ENCODE measurements around the gene PKNOX2. TPM values are rescaled to one million over a fixed set of nuclear protein-coding genes. Genes with fewer than 3 reads are reported as not detected.
A peak's percentile ranks its signal among the peaks of the same experiment; 100 is the strongest.

The PKNOX2 gene
- total RNA-seq, 1 donor from 2014 or later = 0.28 TPM

DNA sequence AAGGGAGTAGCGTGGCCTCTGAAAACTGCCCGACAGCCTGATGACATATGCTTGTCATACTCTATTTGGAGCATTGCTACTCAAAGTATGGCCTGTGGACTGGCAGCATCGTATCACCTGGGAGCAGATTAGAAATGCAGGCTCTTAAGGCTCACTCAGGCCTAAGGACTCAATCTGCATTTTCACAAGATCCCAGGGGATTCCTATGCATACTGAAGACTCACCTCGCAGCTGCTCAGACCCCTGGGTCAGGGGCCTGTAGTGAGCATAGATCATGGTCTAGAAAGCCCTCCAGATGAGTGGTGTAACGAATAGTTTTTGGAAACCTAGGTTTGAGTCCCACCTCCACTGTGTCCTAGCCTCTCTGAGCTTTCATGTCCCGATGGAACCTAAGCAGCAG, 205.3 kb downstream of the PKNOX2 start:
- no peak for ATAC-seq

DNA sequence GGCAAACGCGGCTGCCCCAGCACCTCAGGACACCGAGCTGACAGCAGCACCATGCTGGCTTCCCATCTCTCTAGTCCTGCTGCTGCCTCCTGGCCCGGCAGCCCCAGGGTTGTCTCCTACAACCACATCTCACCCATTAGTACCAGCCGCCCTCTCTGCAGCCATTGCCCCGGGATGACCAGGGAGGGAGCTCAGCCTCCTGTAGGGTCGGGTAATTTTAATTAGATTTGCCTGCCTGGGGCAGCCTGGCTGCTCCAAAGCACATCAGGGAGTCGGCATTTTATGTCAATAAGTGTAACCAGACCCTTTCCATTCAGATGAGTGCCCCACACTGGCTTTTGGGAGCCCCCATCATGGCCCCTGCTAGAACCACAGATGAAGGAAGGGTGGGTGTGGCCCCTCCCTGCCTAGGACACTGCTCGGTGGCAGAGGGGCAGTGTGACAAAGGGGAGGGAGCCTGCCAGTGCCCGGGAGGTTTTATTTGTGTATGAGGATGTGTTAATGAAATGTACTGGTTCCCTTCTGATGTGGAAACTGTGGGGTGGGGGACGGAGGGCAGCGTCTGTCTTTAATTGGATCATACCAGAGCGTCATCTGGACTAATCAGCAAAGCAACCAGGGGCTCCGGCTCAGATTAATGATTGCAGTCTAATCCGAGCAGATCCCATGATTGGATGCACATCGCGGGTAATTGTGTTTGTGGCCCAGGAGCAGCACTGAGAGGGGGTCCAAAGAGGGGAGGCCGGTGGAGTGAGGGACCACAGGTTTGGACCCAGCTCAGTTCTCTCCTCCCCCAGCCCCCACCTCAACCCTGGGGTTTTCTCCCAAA, 206.2 kb downstream of the PKNOX2 start:
- ATAC-seq = no peak

DNA sequence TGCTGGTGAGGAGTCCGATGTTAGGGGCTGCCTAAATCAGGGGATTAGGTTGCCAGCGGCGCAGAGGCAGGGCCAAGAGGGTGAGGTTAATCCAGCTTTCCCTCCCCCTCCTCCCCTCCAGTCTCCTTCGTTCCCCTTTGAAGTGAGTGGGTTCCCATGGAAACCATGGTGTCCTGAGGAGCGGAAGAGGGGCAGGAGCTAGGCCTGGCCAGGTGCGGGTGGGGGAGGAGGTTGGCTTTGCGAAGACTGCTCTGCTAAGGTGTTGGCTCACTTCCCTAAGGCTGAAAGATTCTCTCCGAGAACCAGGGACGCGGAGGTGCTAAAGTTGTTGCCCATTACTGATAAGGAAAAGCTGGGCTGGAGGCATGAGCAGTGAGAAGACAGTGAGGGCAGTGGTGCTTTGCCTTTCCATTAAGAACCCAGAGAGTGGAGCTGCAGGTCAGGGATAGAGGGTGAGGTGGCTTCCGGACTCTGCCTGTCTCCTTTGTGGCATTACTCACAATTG, 206.9 kb downstream of the PKNOX2 start:
- ATAC-seq = no peak

DNA sequence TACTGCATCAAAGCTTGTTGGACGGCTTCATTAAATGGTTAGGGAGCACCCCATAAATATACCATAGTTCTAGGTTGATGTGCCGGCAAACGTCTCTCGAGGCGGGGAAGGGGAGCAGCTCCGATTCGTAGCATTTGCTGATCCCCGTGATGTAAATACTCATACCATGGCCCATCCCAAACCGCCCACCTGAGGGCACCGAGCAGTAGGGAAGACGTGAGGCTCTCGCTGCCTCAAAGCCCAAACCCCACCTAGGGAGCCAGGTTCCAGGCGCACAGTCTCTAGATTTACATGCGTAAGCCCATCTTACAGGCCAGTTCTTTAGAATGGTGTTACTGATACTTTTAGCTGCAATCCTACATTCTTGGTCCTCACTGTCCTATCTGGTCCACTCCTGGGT, 207.5 kb downstream of the PKNOX2 start:
- no peak for ATAC-seq

DNA sequence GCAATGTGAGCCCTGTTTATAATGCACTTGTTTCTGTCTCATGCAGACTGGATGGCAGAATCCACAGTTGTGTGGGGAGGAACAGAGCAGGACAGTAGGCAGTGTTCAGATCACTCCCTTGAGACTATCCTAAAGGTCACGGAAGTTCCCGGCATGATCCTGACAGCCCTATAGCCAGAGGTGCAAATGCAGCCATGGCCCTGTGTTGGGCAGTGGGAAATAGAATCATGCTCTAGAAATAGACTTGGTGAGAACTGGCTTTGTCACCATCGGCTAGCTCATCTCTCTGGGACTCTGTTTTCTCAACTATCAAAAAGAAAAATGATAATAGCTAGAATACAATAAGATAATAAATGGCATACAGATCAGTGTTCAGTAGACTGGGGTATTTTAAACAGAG, 208.4 kb downstream of the PKNOX2 start:
- no peak for ATAC-seq

DNA sequence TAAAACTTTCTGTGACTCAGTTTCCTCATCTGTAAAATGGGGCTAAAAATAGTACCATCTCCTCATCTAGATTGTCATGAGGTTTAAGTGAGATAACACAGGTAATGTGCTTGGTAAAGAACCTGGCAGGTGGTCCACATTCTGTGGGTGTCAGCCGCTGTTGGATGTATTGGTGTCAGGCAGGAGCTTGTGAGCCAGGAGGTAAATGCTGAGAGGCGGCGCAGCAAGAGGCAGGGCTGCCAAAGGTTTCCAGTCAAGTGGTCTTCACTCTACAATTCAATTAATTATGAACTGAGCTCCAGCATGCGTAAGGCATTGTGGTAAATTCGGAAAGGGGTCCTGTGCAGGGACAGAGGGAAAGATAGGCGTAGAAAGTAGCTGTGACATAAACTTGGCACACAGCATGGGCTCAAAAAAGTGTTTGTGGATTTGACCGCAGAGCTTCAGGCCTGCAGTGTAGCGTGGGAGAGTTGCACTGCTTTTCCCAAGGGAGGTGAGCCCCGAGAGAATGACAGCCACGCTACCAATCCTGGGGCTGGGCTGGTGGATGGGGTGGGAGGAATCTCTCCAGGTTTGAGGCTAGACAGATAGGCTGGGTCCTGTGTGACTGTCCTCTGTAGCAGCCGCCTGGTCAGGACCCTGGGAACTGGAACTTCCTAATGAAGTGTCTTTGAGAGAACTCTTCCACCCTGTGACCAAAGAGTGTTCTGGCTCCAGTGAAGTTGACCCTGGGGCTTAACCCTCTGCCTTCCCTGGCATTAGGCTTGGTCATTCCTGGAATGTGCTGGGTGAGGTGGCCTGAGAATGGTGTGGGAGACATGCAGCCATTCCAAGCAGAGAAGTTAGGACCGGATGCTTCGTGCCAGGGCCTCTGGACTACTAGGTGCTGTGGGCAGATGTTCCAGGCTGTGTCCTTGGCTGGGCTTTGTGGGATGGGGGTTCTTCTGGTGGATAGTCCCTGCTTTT, 209.2 kb downstream of the PKNOX2 start:
- ATAC-seq = no peak

DNA sequence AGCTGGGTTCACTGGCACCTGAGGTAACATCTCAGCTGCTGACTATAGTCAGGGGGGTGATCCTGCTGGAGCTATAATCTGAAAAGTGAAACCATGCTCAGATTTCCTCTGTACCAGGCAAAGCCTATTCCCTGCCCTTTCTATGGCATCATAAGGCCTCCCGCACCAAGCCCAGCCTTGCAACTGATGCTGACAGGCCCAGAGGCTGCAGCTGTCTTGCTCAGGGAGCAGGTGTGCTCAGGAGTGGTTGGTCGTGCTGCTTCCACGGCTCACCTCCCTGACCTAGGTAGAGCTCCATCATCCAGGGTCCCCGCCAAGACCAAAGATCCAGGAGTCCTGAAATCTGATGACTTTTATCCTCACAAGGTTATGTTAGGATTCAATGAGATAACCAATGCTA, 209.8 kb downstream of the PKNOX2 start:
- ATAC-seq = no peak

DNA sequence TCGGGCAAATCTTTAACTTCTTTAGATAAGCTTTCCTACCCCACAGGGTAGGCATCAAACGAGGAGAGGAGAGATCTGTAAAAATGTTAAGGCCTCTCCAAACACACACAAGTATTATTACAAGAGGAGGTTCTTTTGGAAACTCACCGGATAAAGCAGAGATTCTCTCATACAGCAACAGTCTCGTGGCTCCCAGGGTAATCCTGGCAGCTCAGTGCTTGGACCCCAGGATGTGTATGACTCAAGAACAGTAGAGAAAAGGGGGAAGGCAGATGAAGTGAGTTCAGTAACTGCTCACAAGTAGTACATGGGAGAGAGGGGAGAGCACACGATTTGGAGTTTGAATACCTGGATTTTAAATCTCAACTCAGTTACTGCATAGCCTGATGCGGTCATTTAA, 210.6 kb downstream of the PKNOX2 start:
- no peak for ATAC-seq

DNA sequence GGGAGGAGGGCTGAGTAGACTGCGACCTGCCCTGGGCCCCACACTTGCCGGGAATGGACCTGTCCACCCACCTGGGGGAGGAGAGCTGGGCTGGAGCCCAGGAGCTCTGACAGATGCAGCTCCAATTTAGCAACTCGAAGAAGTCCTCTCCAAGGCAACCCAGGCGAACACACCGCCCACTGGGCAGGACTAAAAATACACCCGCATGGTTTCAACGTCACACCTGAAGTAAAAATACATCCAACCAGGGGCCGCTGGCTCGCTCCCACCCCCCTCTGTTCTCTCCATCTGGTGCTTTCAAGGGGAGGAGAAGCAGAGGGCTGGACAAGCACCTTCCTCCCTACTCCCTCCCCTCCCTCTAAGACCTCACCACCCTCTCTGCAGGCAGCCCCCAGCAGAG, 211.6 kb downstream of the PKNOX2 start:
- ATAC-seq = peak; percentile 19

DNA sequence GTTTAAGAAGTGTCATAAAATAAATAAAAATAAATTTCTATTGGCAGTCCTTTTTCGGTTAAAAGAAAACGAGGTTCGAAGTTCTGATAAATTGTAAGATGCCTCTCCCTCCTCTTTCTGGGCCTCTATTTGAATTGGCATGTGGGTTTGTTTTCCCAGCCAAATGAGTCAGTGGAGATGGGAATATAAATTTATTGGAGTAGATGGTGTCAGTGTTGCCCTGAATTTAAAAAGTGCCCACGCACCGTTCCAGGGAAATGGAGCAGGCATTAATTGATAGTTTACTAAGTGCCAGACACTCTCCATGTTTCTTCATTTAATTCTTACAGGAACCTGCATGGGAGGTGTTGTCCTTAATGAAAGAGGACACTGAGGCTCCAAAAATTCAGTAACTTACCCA, 212.3 kb downstream of the PKNOX2 start:
- no peak for ATAC-seq

DNA sequence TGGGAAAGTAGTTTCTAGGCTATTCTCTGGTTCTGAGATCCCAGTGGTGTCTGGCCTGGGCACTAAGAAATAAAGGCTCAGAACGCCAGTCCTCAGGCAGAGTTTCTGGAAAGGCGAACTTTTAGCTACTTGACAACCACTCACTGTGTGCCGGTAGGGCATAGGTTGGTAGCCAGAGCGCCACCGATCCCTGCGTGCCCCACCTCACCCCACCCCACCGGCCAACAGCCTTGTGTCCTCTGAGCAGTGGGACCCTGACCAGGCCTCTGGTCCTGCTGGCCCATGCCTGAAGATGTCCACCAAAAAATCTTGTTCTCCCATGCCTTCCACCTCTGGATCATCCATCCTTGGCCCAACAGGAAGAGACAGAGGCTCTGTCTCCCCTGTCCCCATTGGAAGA, 213.5 kb downstream of the PKNOX2 start:
- ATAC-seq = no peak

DNA sequence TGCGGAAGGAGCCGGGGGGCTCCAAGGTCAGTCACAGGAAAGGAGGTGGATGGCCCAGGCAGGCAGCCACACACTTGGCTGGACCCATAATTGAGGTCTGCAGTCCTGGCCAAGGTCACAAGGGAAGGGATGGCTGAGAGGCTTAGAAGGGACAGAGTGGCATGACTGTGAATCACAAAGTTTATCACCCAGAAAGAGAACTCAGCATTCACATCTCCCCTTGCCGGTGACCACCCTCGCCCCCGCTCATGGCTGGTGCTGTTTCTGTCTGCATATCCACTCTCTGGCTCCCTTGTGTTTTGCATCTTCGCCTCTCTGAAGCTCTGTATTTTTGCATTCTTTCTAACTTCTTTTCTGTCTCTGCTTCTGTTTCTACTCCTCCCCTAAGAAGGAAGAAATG, 214.0 kb downstream of the PKNOX2 start:
- ATAC-seq = no peak

DNA sequence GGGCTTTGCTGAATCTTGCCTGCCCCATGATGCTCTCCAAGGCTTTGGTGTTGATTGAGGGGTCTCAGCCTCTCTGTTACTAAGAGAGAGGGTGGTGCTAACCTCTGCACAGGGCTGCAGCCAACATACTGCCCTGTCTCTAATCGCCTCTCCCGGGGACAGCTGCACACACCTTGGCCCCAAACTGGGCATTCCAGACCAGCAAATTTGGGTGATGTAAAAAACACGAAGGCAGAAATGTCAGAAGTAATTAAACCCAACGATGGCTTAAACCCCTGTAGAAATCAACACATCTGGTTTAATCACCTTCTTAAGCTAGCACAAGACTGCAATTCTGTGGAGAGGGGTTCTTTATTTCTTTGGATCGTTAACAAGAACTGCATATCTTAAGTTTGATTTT, 215.0 kb downstream of the PKNOX2 start:
- ATAC-seq = no peak

DNA sequence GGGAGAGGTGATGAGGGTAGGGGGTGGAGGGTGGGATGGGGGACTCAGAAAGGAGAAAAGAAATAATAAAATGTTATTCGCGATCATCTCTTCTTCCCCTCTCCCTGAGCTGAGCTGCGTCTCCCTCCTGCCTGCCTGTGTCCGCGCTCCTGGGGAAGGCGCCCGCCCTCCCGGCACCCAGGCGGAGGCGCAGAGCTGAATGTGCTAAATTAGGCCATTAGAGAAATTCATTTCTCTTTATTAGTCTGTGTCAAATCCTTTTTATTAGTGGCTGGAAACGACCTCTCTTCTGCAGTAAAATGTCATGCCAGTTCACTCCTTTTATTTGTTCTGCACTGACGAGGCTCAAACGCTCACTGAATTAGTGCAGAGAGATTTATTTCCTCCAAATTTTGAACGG, 215.4 kb downstream of the PKNOX2 start:
- no peak for ATAC-seq

DNA sequence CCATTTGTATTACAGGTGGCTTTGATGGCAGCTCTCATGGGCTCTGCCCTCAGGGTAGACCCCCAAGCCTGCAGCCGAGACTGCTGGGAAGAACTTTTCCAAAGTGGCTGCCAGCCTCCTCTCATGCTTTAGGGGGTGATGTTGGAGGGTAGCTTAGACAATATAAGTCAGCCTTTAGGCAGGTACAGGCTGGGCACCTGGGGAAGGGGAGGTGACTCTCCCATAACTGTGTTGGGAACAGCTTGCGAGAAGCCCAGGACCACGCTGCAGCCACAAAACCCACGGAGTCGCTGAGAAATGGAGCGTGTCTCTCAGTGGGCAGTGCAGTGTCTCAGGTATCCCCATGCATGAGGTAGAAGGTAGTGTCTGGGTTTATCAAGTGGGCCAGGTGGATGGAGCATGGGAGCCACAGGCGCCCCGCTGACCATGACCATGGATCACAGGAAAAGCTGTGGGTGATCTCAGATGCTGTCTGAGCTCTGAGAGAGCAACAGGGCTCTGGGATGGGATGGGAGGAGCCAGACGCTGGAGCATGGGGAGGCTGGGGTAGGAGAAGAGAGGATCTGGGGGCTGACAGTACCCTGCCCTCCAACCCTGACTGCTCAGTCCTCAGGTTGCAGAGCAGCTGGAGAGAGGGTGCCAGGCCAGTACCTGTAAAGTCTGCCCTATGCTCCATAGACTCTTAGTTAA, 216.3 kb downstream of the PKNOX2 start:
- no peak for ATAC-seq

DNA sequence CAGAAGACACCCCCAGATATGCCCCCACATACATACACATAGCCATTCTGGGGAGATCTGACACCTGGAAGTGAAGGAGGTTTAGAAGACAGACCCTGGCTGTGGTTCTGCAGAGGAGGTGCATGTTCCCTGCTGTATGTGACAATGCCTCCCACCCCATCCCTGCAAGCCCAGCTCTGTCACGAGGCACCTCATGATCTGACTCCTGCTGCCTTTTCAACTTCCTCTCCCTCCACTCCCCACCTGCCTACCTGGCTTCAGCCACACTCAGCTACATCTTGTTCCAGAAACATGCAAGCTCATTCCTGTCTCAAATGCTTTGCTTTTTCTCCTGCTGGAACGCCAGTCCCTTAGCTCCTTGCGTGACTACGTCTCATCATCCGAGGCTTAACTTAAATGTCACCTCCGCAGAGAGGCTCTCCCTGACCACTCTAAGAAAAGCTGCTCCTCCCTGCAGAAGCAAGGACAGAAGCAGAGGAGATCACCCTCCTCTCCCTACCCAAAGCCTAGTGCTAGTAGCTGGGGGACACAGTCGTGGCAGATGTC, 217.0 kb downstream of the PKNOX2 start:
- no peak for ATAC-seq

DNA sequence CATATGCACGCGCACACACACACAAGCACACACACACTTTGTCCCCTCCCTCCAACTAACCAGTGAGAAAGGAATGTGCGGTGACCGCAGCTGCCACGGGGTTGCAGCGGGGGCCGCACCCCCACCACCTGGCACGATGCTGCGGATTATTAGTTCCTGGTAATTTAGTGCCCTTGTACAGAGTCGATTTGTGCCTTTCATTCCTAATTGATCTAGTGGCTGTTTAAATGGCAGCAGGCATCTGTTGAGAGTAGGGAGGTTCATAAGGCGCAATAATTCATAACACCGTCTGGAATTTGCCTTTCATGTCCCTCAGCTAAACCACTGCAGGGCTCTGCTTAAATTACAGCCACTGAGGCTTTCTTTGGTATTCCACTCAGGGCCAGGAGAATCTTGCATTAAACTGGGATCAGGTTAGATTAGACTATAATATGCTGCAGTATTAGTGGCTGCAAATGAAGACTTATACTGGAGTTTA, 217.8 kb downstream of the PKNOX2 start:
- no peak for ATAC-seq

DNA sequence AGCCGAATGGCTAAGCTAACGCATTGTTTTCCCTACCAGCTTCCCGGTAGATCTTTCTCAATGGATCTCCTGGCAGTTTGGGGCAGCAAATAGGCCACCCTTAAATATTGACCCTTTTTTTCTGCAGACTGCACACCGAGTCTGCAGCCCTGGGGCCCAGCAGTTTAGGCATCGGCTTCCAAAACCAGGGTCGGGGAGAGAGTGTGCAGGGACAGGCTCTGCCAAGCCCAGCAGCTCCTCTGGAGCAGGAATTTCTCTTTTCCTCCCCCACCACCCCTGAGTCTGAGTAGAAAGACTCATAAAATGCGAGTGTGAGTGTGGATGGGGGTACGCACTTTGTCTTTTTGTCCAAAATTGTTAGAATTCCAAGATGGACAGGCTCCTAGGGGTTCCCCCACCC, 218.3 kb downstream of the PKNOX2 start:
- ATAC-seq = no peak

DNA sequence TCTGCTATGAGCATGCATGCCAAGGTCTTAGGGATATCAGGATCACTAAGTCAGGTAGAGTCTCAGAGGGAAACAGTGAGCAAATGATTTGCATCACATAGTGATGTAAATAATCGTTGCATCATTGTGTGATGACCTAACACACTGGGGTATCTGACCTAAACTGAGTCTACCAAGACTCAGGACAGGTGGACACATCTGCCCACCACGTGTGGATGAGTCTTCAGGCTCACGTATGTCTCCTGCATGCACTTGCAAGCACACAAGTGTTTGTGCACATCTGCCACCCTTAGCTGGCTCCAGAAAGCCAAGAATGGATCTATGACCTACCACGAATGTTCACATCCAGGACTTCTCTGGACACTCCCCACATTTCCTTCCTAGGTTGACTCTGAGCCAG, 220.3 kb downstream of the PKNOX2 start:
- ATAC-seq = no peak

DNA sequence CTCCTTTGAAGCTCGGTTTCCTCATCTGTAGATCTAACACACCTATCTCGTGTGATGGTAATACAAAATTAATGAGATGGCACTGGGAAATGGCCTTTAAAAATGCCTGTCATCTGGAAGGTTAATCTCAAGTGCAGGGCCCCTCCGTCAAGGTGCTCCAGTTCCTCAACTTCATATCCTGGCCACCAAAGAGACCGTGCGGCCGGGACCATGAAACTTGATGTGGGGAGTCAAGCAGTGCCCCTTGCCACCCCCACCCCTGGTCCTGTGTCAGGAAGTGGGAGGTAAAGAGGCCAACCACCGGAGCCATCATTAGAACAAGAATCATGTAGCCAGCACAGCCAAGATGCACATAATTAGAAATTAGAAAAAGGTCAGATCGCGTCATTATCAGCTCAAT, 223.3 kb downstream of the PKNOX2 start:
- no peak for ATAC-seq

DNA sequence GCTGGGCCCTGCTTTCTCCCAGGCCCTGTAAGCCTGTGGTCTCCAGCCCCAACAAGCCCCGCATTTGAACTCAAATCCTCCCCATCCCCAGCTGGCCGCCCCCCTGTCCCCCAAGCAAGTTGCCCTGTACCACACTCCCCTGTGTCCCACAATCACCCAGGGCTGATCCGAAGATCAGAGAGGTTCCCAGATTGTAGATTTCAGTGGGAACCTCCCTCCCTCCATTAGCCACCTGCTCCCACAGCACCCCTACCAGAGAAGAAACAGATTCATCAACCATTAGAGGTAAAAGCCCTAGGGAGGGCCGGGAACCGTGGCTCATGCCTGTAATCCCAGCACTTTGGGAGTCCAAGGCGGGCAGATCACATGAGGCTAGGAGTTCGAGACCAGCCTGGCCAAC, 224.1 kb downstream of the PKNOX2 start:
- no peak for ATAC-seq

DNA sequence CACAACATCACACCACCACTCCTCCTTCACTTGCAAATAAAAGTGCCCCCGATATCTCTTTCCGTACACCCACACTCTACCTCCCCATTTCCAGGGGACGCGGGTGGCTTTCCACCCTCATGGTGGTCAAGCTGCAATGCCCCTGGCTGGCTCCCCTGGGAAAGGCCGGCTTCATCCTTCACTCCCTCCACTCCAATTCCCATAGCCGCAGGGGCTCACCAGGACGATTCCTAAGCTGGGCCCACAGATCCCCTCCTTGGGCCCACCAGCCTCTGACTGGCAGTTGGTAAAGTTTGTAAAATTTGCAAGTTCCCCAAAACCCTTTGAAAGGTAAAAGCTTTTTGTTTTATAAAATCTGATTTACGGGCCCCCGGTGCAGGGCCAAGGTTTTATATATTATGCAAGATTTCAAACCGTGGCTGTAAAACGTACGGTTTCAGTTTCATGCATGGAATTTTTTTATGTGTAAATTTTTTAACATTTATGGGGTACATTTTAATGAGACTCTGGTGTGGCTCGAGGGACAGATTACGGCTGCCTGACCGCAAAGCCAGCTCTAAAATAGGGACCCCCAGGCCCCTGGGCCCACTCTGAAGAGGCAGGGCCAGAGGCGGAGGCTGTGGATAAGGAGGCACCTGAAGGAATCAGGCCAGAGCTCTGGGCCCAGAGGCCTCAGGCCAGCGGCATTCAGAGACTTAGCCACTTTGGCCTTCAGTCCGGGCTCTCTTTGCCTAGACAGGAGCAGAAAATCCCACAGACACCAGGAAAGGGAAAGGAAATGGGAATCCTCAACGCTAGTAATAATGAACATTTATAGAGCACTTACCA, 225.0 kb downstream of the PKNOX2 start:
- ATAC-seq = no peak

Measured in esophagus mucosa (tissue), 1 donor.